HG02588 (cell line): ENCODE data around the gene PRKCQ.
"Not testable (repeated sequence)": the region's sequence is repeated elsewhere in the genome, so short reads cannot be mapped to it uniquely, and the experiment has no call there.

Source experiments
- ATAC-seq: cut with Tn5 transposase; IDR thresholded peaks from one replicate; pipeline ENCODE4 v1.9.1; 2021; ENCODE audit warnings: mild to moderate bottlenecking, moderate library complexity; ENCODE audit not compliant: unreplicated experiment

The PRKCQ gene

GRCh38 chr10:6390213-6390845, 189.7 kb downstream of the PRKCQ start:
- no peak for ATAC-seq

GRCh38 chr10:6388261-6388893, 191.7 kb downstream of the PRKCQ start:
- ATAC-seq = no peak

- no peak for ATAC-seq
These were observed 193.1 kb downstream of the PRKCQ start for GRCh38 chr10:6386960-6387359.

GRCh38 chr10:6386346-6386745, 193.7 kb downstream of the PRKCQ start:
- ATAC-seq = no peak

- ATAC-seq = no peak
These were observed 194.4 kb downstream of the PRKCQ start for GRCh38 chr10:6385665-6386064.

- ATAC-seq = no peak
These were observed 195.2 kb downstream of the PRKCQ start for GRCh38 chr10:6384847-6385246.

GRCh38 chr10:6384031-6384430, 196.0 kb downstream of the PRKCQ start:
- no peak for ATAC-seq

- ATAC-seq = no peak
These were observed 196.8 kb downstream of the PRKCQ start for GRCh38 chr10:6383096-6383812.

GRCh38 chr10:6382081-6382480, 198.0 kb downstream of the PRKCQ start:
- peak; percentile 75 for ATAC-seq

GRCh38 chr10:6380478-6380877, 199.6 kb downstream of the PRKCQ start:
- not testable (repeated sequence) for ATAC-seq

GRCh38 chr10:6379015-6379776, 200.9 kb downstream of the PRKCQ start:
- ATAC-seq = no peak
